Stimulated activated CD4-positive, alpha-beta T cell treated with anti-CD3 and anti-CD28 coated beads, Interleukin-12 subunit alpha, Interleukin-12 subunit beta, amount 100 ng/mL, for 24 hours (primary cell): ENCODE results near the gene TMEM236.
"Not testable (repeated sequence)": the region's sequence is repeated elsewhere in the genome, so short reads cannot be mapped to it uniquely, and the experiment has no call there.

ENCODE experiments used
- DNase-seq, 2 experiments: peaks; one replicate each; pipeline ENCODE4 v3.0.0-alpha.2; 2020; ENCODE audit warnings: low read depth in 2 of 2

TMEM236 gene, protein sequence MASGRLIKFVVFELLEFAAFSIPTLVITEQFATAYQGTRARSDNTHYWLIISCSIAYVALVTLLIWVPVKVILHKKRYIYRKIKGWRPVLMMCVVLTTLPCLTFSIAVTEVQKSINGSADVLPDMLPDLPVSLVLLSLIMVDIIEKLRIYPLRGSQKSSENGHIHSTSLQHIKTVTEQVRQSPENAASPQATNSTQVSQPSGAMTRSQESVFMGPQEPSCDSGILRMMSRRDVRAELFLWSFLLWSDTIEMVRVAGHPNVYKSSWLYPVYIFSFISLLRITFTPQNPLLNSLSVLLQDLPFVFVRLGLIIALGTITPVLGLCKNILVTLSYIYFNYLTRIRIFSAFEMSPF

DNA sequence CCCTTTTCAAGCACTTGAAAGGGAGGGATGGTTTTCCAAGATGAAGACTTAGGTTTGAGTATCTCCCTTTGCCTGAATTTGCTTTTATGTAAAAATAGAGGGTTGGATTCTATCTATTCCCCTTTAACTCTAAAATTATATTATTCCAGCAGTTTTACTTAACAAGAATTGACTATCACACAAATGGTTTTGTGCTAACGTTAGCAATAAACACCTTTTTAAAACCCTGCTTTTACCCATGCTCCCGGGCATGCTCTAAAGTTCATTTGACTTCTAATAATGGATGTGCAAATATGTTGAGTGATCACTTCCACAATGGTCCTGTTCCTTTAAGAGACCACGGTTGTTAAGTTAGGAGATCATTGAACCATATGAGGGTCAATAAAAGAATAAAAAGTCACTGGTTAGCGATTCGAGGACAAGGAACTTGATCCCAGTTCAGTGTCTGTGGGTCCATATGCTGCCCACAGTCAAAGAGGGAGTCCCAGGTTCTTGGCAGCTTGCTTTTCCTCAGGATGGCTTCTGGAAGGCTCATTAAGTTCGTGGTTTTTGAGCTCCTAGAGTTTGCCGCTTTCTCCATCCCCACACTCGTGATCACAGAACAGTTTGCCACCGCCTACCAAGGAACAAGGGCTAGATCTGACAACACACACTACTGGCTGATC lies at the start of gene TMEM236:
Gene TMEM236, plus strand, starts transcription at position 421 of the 665 bp plus-strand sequence. Its CDS starts 95 bp downstream, at position 516.
- no peak for DNase-seq

DNA sequence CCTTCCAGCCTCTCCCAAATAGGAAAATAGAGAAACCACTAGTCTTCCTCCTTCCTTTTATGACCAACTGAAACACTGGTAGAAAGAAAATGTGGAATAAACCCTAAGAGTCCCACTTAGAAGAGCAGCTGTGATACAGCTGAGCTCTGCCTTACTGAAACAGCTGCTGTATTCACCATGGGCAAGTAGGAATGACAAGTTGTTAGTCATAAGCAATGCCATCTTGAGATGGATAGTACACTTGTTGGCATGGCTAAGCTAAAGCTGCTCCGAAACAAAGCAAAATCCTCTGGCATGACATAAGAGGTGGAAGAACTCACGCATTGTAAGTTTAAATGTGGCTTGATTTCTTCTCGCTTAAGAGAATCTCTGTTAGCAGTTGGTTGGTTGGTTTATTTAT lies 48.3 kb upstream of the TMEM236 start:
- DNase-seq, result no peak

DNA sequence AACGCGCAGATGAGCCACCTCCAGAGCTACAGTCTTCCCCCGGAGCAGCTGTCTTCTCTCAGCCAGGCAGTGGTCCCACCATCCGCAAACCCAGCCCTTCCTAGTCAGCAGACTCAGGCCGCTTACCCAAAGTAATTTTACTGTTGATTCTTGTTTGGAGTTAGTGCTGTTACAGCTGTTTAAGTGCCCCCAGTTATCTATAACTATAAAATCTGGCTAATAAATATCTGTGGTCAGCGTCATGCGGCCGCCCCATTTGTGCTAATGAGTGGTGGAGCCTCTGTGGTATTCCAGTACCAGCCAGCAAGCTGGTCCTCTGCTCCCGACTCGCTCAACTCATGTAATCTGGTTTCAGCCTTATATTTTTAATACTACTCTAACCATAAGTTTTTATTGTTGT lies 43.2 kb upstream of the TMEM236 start:
- no peak for DNase-seq

DNA sequence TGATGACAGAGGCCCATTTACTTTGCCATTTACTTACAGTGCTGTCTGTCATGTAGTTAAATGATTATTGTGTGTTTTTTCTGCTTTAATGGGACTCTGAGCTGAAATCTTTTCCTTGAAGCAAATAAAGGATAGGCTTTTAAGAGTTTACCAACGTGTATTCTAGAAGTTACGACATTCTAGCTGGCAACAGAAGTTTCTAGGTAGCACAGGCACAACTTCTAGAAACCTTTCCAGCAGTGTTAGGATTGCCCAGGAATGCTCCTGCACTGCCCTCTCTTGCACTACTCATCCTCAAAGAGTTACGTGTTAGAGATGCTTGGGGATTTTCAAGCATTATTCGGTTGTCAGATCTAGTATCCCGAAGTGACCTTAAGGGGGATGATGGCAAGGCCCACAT lies 42.5 kb upstream of the TMEM236 start:
- DNase-seq, result no peak

DNA sequence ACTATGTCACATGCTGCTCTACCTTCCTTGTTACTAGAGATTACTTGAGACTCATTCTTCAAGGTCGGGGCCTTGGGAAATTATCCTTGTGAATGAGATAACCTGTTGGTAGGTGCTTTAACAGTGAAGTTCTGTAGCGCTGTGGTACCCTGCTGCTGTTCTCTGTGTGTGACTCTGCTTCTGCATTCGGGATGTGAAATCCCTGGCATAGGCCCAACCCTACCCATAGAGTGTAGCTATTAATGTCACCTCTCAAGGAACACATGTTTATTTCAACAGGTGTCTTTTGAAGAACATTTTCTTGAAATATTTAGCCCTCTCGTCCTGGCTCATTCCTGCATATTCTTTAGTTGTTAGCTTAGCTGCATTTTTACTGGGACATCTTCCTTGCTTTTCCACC lies 41.8 kb upstream of the TMEM236 start:
- no peak for DNase-seq

DNA sequence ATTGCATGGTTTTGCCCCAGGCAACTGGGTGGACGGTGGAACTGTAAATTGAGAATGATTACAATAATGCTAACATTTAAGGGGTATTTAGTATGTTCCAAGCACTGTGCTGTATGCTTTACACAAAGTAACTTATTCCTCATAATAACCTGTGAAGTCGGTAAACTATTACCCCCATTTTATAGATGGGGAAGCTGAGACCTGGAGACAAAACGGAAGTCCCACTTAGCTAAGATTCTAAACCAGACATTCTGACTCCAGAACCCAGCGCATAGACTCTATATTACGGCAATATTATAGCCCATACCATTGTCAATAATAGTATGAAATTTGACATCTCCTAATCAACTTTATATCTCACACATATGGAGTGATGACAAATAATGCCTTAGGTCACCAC lies 39.9 kb upstream of the TMEM236 start:
- DNase-seq, result no peak

DNA sequence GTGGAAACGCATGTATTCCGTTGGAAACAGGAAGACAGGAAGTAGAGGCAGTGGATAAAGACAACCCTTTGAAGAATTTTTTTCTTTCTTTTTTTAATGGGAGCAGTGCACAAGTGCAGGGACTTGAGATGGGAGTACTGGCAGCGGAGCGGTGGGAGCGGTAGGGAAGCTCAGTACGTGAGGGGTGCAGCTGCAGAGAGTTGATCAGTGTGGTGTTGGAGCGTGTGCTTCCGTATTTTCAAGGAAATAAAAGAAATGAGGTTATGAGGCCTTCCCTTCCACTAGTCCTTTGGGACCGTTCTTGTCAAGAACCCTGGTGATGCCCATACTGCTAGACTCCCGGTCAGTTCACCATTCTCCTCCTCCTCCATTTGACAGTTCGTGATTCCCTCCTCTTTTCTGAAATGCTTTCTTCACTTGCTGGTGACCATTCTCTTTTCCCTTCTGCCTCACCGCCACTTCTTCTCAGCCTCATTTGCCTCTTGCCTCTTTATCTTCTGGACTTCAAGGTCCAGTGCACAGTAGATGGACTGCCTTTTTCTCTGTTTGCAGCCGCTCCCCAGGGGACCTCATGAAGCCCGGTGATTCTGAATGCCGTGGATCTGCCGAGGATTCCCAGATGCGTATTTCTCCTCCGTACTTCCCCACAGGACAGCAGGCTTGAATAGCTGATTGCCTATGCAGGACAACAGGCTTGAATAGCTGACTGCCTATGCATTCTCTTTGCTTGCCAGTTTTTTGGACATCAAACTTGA lies 39.1 kb upstream of the TMEM236 start:
- no peak for DNase-seq

DNA sequence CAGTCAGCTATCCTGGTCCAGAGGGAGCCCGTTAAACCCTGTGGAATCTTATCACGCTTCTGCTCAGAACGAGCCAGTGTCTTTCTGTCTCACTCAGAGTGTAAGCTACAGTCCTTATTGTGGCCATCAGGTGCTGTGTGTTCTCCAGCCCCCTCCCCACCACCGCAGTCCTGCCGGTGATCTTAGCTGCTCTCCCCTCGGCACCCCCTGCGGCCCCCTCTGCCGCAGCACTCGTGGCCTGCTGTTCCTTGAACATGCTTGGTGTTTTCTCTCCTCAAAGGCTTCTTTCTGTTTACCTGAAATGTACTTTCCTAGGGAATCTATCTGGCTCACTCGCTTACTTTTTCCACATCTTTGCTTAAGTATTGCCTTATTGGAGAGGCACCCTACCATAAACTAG lies 38.2 kb upstream of the TMEM236 start:
- DNase-seq, result no peak

DNA sequence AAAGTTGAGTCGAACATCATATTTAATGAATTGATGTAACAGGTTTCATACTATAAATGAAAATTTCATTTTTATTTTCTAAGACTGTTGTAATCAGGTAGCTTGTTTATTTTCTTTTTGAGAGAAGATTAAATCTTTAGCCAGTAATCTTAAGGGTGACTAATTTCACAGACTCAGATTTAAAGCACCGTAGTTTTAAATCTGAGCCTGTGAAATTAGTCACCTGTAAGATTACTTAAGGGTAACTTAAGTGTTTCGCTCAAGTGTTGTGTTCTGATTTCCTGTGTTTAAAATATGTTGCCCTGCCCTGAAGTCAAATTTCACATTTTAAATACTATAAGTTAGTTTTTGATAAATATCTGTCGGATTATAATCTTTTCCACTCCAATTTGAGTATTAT lies 35.8 kb upstream of the TMEM236 start:
- DNase-seq, result no peak

DNA sequence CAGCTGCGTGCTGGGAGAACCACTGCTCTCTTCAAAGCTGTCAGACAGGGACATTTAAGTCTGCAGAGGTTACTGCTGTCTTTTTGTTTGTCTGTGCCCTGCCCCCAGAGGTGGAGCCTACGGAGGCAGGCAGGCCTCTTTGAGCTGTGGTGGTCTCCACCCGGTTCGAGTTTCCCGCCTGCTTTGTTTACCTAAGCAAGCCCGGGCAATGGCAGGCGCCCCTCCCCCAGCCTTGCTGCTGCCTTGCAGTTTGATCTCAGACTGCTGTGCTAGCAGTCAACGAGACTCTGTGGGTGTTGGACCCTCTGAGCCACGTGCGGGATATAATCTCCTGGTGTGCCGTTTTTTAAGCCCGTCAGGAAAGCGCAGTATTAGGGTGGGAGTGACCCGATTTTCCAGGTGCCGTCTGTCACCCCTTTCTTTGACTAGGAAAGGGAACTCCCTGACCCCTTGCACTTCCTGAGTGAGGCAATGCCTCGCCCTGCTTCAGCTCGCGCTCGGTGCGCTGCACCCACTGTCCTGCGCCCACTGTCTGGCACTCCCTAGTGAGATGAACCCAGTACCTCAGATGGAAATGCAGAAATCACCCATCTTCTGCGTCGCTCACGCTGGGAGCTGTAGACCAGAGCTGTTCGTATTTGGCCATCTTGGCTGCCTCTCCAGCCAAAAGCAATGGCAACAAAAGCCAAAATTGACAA lies 29.5 kb upstream of the TMEM236 start:
- not testable (repeated sequence) for DNase-seq

DNA sequence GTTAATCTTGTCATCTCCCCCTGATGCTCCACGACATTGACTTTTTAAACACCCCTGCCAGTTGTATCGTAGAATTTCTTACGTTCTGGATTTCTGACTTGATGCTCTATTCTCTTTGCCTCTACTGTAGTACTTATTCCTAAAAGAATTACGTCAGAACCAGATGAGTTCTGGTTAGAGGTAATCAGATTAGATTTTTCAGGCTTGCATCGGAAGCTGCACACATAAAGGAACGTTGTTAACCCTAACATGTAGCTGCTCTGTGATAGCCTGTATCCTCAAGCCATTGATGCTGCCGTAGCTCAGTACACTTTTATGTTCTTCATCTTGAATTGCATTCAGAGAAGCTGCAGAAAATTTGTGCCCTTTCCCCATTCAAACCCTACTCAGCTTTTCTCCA lies 26.3 kb upstream of the TMEM236 start:
- DNase-seq, result no peak

DNA sequence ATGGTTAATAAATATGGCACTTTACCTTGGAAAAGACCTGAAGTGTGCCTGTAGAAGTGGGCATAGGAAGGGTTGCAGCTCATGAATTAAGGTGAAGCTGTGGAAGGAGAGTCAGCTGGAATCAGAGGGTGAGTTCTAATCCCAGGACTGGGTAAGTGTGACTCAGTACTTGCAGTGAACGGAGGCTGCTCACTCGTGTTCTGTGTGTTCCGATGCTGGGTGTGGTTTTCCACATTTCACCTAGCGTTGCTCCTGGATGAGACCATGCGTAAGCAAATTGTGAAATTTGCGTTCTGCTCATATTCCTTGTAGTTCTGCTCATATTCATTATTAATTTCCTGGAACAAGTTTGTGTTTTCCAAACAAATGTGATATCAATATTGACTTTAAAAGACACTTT lies 22.4 kb upstream of the TMEM236 start:
- no peak for DNase-seq

DNA sequence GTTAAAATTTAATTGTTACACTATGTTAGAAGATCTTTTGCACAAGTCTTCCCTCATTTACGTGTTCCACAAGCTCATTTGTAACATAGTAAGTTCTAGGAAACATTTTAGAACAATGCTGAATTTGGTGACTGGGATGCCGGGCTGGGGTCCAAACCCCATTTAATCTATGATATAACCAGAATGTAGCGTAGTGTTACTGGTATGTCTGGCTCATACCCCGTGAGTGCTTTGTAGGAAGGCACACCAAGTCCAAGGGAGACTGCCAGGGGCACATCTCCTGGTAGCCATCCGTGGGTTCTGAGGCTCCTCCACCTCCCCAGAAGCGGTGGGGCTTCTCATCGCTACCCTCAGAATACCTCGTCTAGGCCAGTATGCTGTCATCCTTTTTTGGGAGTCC lies 21.3 kb upstream of the TMEM236 start:
- DNase-seq, result no peak

DNA sequence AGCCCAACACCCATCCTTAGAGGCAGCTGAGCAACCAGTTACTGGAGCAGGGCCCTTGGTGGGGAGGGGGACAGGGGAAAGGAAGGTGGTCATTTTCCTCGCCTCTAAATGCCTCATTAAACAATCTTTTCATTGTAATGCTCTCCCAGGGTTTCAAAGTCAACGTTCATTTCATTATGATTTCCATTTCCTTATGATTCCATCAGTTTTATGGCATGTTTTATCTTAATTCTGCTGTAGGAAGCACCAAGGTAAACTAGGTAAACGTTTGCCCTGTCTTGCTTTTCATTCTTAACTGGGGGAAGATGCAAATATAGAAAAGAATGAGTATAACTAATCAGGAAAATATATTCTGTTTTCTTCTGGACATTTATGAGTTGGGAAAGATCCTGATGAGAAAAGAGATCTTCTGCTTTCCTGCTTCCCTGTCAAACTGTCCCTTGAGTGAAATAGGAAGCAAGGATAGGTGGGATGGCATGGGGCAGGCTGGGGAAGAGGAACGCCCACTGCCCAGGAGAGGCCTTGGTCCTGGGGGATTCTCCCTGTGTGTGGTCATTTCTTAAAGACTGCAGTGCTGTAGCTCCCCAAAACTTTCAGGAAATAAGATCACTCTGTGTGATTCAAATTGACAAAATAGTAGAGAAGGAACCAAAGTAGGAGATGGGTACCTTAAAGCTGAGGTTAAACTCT lies 20.5 kb upstream of the TMEM236 start:
- no peak for DNase-seq

DNA sequence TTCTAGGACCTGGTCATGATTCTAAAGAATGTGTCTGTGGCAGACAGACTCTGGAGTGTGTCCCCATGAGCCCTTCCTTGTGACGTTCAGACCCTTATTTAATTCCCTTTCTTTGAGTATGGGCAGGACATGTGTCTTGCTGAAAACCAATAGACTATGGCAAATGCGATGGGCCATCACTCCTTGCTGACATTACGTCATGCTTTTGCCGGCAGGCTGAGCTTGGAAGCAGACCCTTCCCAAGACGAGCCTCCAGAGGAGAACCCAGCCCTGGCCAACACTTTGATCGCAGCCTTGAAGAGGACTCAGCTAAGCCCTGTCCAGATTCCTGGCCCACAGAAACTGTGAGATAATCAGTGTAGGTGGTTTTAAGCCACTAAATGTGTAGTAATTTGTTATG lies 18.4 kb upstream of the TMEM236 start:
- DNase-seq, result no peak

DNA sequence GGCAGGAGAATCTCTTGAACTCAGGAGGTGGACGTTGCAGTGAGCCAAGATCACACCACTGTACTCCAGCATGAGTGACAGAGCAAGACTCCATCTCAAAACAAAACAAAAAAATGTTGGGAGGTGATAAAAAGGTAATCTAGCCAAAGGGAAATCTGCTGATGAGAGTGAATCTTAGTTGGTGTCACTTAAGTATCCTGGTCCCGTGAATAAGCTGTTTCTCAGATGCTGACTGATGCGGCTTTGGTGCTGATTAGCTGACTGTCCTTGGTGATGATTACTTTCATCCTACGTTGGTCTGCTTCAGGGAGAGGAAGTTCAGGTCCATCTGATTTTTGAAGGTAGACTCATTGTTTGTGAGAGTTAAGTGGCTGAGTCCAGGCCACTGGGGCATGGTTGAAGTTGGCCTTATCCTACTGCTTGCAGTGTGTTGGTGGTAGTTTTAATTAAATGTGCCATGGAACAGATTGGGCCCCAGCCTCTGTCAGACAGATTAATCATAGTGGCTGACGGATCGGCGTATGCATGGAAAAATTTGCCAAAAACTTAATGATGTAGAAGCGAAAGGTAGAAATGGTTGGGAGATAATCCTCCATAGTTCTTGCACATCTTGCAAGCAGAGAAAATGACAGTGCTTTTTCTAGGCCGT lies 17.4 kb upstream of the TMEM236 start:
- no peak for DNase-seq

DNA sequence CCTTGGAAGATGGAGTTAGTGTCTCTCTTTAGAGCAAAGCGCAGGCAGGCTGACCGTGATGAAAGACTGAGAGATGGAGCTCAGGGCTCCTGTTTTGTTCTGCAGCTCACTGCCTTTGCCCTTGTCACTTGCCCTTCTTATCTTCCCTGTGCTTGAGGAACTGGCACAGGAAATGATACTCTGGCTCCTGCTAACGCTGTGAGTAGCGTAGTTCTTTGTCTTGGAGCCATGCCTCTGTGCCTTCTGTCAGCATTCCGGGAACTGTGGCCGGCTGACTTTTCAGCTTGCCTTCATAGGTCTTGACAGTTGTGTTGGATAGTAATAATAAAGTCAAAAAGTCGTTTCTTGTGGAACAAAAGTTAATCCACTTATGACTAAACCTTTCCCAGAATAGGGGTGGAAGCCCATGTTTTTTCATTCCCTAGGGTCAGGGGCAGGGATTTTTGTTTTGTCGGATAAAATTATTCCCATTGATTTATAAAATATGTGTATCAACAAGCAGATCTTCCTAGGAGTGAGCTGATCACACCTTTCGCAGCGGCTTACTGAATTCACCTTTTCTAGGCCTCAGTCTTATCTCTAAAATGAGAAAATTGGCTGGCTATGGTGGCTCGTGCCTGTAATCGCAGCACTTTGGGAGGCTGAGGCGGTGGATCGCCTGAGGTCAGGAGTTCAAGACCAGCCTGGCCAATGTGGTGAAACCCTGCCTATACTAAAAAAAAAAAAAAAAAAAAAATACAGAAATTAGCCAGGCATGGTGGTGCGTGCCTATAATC lies 16.6 kb upstream of the TMEM236 start:
- DNase-seq, result no peak

DNA sequence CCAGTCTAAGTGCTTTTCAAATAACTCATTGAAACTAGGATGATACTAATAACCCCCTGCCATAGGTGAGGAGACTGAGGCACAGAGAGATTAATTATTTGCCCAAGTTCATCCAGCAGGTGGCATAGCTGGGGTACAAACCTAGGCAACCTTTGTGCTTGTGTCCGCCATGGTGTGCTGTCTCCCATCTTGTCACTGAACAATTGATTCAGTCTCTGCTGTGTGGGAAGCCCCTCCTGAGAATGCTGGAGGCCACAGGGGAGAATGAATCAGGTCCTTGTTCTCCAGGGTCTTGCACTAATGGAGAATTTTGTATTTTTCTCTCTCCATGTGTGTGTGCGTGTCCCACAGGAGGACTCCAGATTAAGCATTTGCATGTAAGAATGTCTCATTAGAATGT lies 15.8 kb upstream of the TMEM236 start:
- DNase-seq, result no peak

DNA sequence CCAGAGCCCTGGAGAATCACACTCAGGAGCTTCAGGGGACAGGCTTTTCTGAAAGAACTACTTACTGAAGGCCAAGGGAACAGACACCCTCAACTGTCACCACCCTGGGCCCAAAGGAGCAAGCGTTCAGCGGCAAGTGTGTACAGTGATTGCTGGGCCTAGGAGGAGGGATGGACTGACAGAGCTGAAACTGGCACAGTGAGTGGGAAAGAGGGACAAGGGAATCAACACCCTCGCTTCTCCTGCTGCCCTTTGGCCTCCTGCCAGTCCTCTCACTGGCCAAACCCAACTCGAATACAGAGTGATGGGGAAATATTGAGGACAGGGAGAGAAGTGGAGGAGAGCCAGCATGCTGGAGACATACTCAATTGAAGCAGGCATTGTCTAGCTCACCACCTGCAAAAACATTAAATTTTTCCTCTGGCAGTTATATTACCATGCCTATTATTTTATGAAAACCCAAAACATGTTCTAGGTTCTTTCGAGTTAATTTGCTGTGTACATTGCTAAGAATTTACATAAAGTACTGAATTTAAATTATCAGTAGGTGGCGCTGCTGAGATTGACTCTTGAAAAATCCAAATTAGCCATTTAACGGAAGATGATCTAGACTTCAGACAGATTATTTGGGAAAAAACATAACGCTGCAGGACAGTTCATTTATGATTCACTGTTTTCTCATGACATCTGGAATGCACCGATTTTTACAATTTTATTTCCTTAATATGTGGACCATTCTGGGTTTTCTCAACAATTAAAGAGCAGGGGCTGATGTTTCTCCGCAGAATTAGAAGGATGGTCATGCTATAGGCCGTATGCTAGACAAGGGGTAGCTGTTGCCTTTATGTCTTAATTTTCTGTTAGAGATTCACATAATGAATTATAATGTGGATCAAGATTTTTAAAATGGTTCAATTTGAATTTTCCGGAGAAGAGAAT lies 14.7 kb upstream of the TMEM236 start:
- DNase-seq, result no peak
